GM19025 (cell line): ENCODE data around the gene CDC42BPB.

ENCODE experiments used
- ATAC-seq: cut with Tn5 transposase; IDR thresholded peaks from one replicate; pipeline ENCODE4 v1.9.1; 2021; ENCODE audit warnings: mild to moderate bottlenecking, low read depth, moderate library complexity; ENCODE audit not compliant: unreplicated experiment

CDC42BPB gene

GRCh38 chr14:102973706-102974285, 83.6 kb downstream of the CDC42BPB start:
- ATAC-seq, result no peak

- no peak for ATAC-seq
Measured at GRCh38 chr14:102971836-102972606, 85.3 kb downstream of the CDC42BPB start.

- ATAC-seq, result no peak
Measured at GRCh38 chr14:102971314-102971713, 86.0 kb downstream of the CDC42BPB start.

GRCh38 chr14:102970496-102970895, 86.9 kb downstream of the CDC42BPB start:
- ATAC-seq, result no peak

GRCh38 chr14:102969901-102970300, 87.4 kb downstream of the CDC42BPB start:
- ATAC-seq, result no peak

GRCh38 chr14:102969060-102969791, 88.1 kb downstream of the CDC42BPB start:
- no peak for ATAC-seq

GRCh38 chr14:102968306-102968705, 89.0 kb downstream of the CDC42BPB start:
- ATAC-seq, result no peak

- ATAC-seq, result no peak
Measured at GRCh38 chr14:102967506-102967795, 89.9 kb downstream of the CDC42BPB start.

GRCh38 chr14:102966681-102967505, 90.5 kb downstream of the CDC42BPB start:
- ATAC-seq, result no peak

GRCh38 chr14:102965971-102966655, 91.2 kb downstream of the CDC42BPB start:
- no peak for ATAC-seq

GRCh38 chr14:102965282-102965681, 92.1 kb downstream of the CDC42BPB start:
- ATAC-seq, result no peak

- ATAC-seq, result no peak
Measured at GRCh38 chr14:102964152-102964730, 93.1 kb downstream of the CDC42BPB start.

- no peak for ATAC-seq
Measured at GRCh38 chr14:102962111-102962627, 95.2 kb downstream of the CDC42BPB start.

GRCh38 chr14:102958461-102958860, 98.9 kb downstream of the CDC42BPB start:
- ATAC-seq, result no peak

GRCh38 chr14:102957222-102957621, 100.1 kb downstream of the CDC42BPB start:
- no peak for ATAC-seq

- ATAC-seq, result no peak
Measured at GRCh38 chr14:102955636-102956408, 101.5 kb downstream of the CDC42BPB start.

GRCh38 chr14:102954081-102954789, 103.1 kb downstream of the CDC42BPB start:
- no peak for ATAC-seq

GRCh38 chr14:102953100-102953499, 104.2 kb downstream of the CDC42BPB start:
- ATAC-seq, result no peak
